ENCODE results near the gene NELL2. TPM values are rescaled to one million over a fixed set of nuclear protein-coding genes. Genes with fewer than 3 reads are reported as not detected.

NELL2 gene
- total and polyA plus RNA-seq, 10 of the 15 experiments (the other 5 are each of a cell fraction or from before 2014, with no cell fraction given) = 0.27 to 2.3 (median 0.76) TPM

DNA sequence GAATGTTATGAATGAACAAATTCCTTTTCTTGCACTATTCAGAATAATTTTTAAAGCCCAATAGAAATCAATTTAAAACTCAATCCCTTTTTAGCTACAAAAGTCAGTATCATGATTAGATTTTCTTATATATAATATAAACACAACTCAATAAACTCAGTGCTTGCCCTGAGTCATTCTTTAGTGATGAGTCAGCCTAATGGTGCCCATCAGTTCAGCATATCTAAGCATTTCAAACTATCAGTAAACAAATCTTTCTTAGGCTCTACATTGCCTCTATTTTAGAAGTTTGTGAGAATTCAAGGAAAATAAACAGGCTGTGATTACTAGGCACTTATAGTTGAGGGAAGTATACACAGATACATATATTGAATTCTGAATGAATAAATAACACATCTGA, 179.6 kb downstream of the NELL2 start (continued):
- TF ChIP-seq, protein P1, sequence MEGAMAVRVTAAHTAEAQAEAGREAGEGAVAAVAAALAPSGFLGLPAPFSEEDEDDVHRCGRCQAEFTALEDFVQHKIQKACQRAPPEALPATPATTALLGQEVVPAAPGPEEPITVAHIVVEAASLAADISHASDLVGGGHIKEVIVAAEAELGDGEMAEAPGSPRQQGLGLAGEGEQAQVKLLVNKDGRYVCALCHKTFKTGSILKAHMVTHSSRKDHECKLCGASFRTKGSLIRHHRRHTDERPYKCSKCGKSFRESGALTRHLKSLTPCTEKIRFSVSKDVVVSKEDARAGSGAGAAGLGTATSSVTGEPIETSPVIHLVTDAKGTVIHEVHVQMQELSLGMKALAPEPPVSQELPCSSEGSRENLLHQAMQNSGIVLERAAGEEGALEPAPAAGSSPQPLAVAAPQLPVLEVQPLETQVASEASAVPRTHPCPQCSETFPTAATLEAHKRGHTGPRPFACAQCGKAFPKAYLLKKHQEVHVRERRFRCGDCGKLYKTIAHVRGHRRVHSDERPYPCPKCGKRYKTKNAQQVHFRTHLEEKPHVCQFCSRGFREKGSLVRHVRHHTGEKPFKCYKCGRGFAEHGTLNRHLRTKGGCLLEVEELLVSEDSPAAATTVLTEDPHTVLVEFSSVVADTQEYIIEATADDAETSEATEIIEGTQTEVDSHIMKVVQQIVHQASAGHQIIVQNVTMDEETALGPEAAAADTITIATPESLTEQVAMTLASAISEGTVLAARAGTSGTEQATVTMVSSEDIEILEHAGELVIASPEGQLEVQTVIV (IDR thresholded peaks at IDR 0.05; ENCODE audit: borderline replicate concordance, partially characterized antibody) = no peak
- TF ChIP-seq, protein P2, sequence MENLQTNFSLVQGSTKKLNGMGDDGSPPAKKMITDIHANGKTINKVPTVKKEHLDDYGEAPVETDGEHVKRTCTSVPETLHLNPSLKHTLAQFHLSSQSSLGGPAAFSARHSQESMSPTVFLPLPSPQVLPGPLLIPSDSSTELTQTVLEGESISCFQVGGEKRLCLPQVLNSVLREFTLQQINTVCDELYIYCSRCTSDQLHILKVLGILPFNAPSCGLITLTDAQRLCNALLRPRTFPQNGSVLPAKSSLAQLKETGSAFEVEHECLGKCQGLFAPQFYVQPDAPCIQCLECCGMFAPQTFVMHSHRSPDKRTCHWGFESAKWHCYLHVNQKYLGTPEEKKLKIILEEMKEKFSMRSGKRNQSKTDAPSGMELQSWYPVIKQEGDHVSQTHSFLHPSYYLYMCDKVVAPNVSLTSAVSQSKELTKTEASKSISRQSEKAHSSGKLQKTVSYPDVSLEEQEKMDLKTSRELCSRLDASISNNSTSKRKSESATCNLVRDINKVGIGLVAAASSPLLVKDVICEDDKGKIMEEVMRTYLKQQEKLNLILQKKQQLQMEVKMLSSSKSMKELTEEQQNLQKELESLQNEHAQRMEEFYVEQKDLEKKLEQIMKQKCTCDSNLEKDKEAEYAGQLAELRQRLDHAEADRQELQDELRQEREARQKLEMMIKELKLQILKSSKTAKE (IDR thresholded peaks at IDR 0.05; ENCODE audit: low read depth, poor library complexity, severe bottlenecking) = no peak
- no peak for TF ChIP-seq SIX5 (IDR thresholded peaks at IDR 0.05; ENCODE audit: low read depth, low read length, severe bottlenecking)

DNA sequence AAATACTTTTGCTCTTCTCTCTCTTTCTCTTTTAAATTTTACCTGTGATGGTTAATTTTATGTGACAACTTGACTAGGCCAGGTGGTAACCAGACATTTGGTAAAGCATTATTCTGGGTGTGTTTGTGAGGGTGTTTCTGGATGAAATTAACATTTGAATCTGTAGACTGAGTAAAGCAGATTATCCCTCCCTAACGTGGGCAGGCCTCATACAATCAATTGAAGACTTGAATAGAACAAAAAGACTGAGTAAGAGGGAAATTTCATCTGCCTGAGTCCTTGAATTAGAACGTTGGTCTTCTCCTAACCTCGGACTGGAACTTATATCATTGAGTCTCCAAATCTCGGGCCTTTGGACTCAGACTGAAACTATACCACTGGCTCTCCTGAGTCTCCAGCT, 182.1 kb downstream of the NELL2 start:
- Histone ChIP-seq H3K9me3 (replicated peaks; ENCODE audit: control insufficient read depth, insufficient read depth, low read length) (no peaks in the 10 kb centered on the region), H3K27ac (ENCODE audit: control insufficient read depth, insufficient read depth) (no peak overlapping the region), H3K36me3 (ENCODE audit: control insufficient read depth in 2 of 2, insufficient read depth in 2 of 2, low read length in 1 of 2) (no peaks in the 10 kb centered on the region), H3K4me2 (ENCODE audit: control insufficient read depth, insufficient read depth) (no peak overlapping the region), H3K4me1 (ENCODE audit: control insufficient read depth, insufficient read depth, low read length) (no peaks in the 10 kb centered on the region), H2AFZ (ENCODE audit: control insufficient read depth, low read depth, low read length) (no peak overlapping the region), H3K9ac (ENCODE audit: control insufficient read depth, insufficient read depth, low read length) (no peak overlapping the region), H3K27me3 (replicated peaks in 1 of 2; ENCODE audit: control insufficient read depth in 2 of 2, insufficient read depth in 2 of 2, low read length in 1 of 2) (no peaks in the 10 kb centered on the region), H3K79me2 (ENCODE audit: control insufficient read depth, insufficient read depth, low read length) (no peaks in the 10 kb centered on the region), H3K4me3 (no peak overlapping the region), H4K20me1 (ENCODE audit: control insufficient read depth, insufficient read depth) (no peaks in the 10 kb centered on the region)
- in situ Hi-C loops (cut with MboI) (no loop called here), intact Hi-C loops (cut with micrococcal nuclease; ENCODE audit: unreplicated experiment) (no loop called here)
- no peak for TF ChIP-seq CREM (IDR thresholded peaks at IDR 0.05; ENCODE audit: low read depth)
- ChIA-PET POLR2A (no interaction called here), CTCF (no interaction called here), SMC1A (ENCODE audit: uncharacterized antibody, unreplicated experiment) (interaction anchor here (1.0 kb wide), 1 partner anchor 12 kb away, joined by 4 read pairs; no protein-coding TSS in a partner anchor), RAD21 (ENCODE audit: unreplicated experiment) (no interaction called here)
- DNase-seq (ENCODE audit: low read depth, low spot score) = no peak
- WGBS (ENCODE audit: insufficient coverage, insufficient replicate concordance, low lambda C conversion rate, missing lambda C conversion rate) = 0% methylated on average over 4 of the region's 4 CpGs
- ATAC-seq = no peak
- no TSS peak for BruUV-seq (replicated peaks)
- FAIRE-seq = no peak
